Measurements from ENCODE around the gene ACO1.

The ACO1 gene

DNA sequence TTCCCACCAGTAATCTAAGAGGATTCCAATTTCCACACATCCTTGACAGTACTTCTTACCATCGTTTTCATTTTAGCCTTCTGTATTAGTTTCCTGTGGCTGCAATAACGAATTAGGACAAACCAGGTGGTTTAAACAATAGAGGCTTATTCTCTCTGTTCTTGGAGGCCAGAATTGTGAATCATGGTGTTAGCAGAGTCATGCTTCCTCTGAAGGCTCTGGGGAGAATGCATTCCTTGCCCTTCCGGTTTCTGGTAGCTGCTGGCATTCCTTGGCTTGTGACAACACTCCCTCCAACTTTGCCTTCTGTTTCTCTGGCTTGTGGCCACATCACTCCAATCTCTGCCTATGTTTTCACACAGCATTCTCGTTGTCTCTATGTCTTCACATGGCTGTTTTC, 118.0 kb downstream of the ACO1 start:
- peak; percentile 93 for DNase-seq

DNA sequence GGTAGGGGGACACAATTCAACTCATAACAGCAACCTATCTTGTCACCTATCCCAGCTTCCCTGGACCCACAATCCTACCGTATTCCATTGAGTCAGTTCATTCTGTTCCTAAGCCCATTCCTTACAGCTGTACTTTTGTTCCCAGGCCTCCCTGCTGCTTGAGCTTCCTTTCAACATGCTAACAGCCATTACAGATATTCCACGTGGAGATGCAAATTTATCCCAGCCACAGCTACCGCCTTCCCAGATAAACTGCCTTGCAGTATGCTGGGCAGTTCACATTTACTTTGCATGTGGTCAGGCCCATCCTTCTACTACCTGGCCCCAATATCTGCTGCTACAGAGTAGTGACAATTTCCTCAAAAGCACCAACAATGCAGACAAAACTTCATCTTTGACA, 118.6 kb downstream of the ACO1 start:
- DNase-seq, result no peak
